Limb (tissue), 2 donors: ENCODE measurements around the gene SAMD4A.

Experiments
- DNase-seq, 2 donors: peaks; one replicate each; pipeline ENCODE4 v3.0.0-alpha.2; 2016; ENCODE audit errors: extremely low spot score in 2 of 2

Gene SAMD4A

GRCh38 chr14:54822685-54823084 lies 255.8 kb downstream of the SAMD4A start:
- no peak for DNase-seq

- DNase-seq: no peak
These were observed 257.0 kb downstream of the SAMD4A start for GRCh38 chr14:54823757-54824549.

GRCh38 chr14:54828037-54828436 lies 261.1 kb downstream of the SAMD4A start:
- no peak for DNase-seq

GRCh38 chr14:54829486-54830224 lies 262.7 kb downstream of the SAMD4A start:
- DNase-seq: no peak

GRCh38 chr14:54830650-54831049 lies 263.7 kb downstream of the SAMD4A start:
- DNase-seq: no peak

GRCh38 chr14:54834081-54834480 lies 267.2 kb downstream of the SAMD4A start:
- no peak for DNase-seq

GRCh38 chr14:54834727-54835126 lies 267.8 kb downstream of the SAMD4A start:
- no peak for DNase-seq

GRCh38 chr14:54836231-54836630 lies 269.3 kb downstream of the SAMD4A start:
- no peak for DNase-seq

- DNase-seq: no peak
These were observed 270.7 kb downstream of the SAMD4A start for GRCh38 chr14:54837508-54838149.

- no peak for DNase-seq
These were observed 272.1 kb downstream of the SAMD4A start for GRCh38 chr14:54838931-54839512.

GRCh38 chr14:54839701-54840119 lies 272.8 kb downstream of the SAMD4A start:
- DNase-seq: no peak

GRCh38 chr14:54840336-54840735 lies 273.4 kb downstream of the SAMD4A start:
- DNase-seq: no peak

GRCh38 chr14:54840798-54841197 lies 273.9 kb downstream of the SAMD4A start:
- DNase-seq: no peak
